ENCODE measurements around the gene NPHP4. TPM values are rescaled to one million over a fixed set of nuclear protein-coding genes. Genes with fewer than 3 reads are reported as not detected.

NPHP4 gene
- total RNA-seq, 1 experiment from 2014 or later: 20.0 TPM

GRCh38 chr1:5916572-5917280, 75.5 kb downstream of the NPHP4 start:
- CTCF ChIA-PET: no interaction called here
- POLR2A ChIA-PET: no interaction called here
- intact Hi-C loops (cut with micrococcal nuclease): loop anchor here (1.0 kb wide), 1 partner anchor 279 kb away; no protein-coding TSS in a partner anchor
- Histone ChIP-seq H3K9me3 (ENCODE audit: control insufficient read depth in 1 of 2, insufficient read depth in 1 of 2, low read depth in 1 of 2, low read length in 2 of 2) (no peaks in the 10 kb centered on the region), H3K27me3 (ENCODE audit: insufficient read depth, low read length) (no peaks in the 10 kb centered on the region), H4K20me1 (ENCODE audit: insufficient read depth) (no peaks in the 10 kb centered on the region), H2AFZ (ENCODE audit: low read depth, low read length, poor library complexity, severe bottlenecking) (no peak overlapping the region), H3K4me1 (ENCODE audit: control insufficient read depth in 1 of 2, insufficient read depth in 2 of 2, low read length in 2 of 2) (peaks cover 5 to 6% of the 10 kb centered on the region in 2 experiments; a peak in 3 of 4 replicates), H3K9ac (ENCODE audit: low read length) (no peak overlapping the region), H3K36me3 (ENCODE audit: control insufficient read depth in 1 of 2, insufficient read depth in 2 of 2, low read length in 2 of 2) (no peaks in the 10 kb centered on the region), H3K27ac (ENCODE audit: low read depth, low read length) (no peak overlapping the region), H3K4me2 (ENCODE audit: low read length) (no peak overlapping the region), H3K79me2 (ENCODE audit: insufficient read depth, low read length) (no peaks in the 10 kb centered on the region), H3K4me3 (replicated peaks in 1 of 2; ENCODE audit: low read depth in 1 of 2, low read length in 2 of 2) (no peak overlapping the region), H3K9me2 (ENCODE audit: insufficient read depth) (no peaks in the 10 kb centered on the region)
- BruUV-seq (replicated peaks): no TSS peak
- ATAC-seq: no peak
- DNase-seq (ENCODE audit: low read depth, low spot score): no peak
- no peak for TF ChIP-seq POLR2AphosphoS5 (IDR thresholded peaks at IDR 0.05; ENCODE audit: low read depth, low read length)
- TF ChIP-seq CTCF (IDR thresholded peaks at IDR 0.05 in 2 of 3, conservative IDR thresholded peaks at IDR 0.05 in 1 of 3; ENCODE audit: borderline replicate concordance in 1 of 3, insufficient read depth in 1 of 3, low read depth in 2 of 3, low read length in 2 of 3): no peak
- no peak for TF ChIP-seq CEBPB (IDR thresholded peaks at IDR 0.05; ENCODE audit: low read depth)
- TF ChIP-seq SIN3A (IDR thresholded peaks at IDR 0.05; ENCODE audit: low read depth): no peak
- no peak for TF ChIP-seq POLR2A (IDR thresholded peaks at IDR 0.05; ENCODE audit: borderline replicate concordance, extremely low read depth, insufficient read depth, insufficient read length)
- no peak for TF ChIP-seq YY1 (IDR thresholded peaks at IDR 0.05; ENCODE audit: extremely low read depth, insufficient replicate concordance, low read depth, low read length)
- no peak for TF ChIP-seq EGR1 (IDR thresholded peaks at IDR 0.05; ENCODE audit: low read depth)
- no peak for TF ChIP-seq ATF3 (IDR thresholded peaks at IDR 0.05)
- TF ChIP-seq CBX3 (IDR thresholded peaks at IDR 0.05; ENCODE audit: low read depth): no peak
- TF ChIP-seq SP1 (IDR thresholded peaks at IDR 0.05; ENCODE audit: low read depth): no peak
- TF ChIP-seq ZFX (IDR thresholded peaks at IDR 0.05): no peak
- no peak for TF ChIP-seq ELF1 (IDR thresholded peaks at IDR 0.05; ENCODE audit: borderline replicate concordance, low read depth)
- TF ChIP-seq JUND (IDR thresholded peaks at IDR 0.05): no peak
- no peak for TF ChIP-seq FOSL1 (IDR thresholded peaks at IDR 0.05; ENCODE audit: low read depth)
- RAD21 ChIA-PET (ENCODE audit: low non-redundant PET in 1 of 2, low total read pairs in 2 of 2, uncharacterized antibody in 2 of 2, unreplicated experiment in 2 of 2): no interaction called here
